ENCODE results near the gene CD70. TPM values are rescaled to one million over a fixed set of nuclear protein-coding genes. Genes with fewer than 3 reads are reported as not detected.
"Not testable (repeated sequence)": the region's sequence is repeated elsewhere in the genome, so short reads cannot be mapped to it uniquely, and the experiment has no call there.

Gene CD70
- total and polyA plus RNA-seq, 2 donors (not counting 3 experiments of a cell fraction or from before 2014, with no cell fraction given) = not detected

DNA sequence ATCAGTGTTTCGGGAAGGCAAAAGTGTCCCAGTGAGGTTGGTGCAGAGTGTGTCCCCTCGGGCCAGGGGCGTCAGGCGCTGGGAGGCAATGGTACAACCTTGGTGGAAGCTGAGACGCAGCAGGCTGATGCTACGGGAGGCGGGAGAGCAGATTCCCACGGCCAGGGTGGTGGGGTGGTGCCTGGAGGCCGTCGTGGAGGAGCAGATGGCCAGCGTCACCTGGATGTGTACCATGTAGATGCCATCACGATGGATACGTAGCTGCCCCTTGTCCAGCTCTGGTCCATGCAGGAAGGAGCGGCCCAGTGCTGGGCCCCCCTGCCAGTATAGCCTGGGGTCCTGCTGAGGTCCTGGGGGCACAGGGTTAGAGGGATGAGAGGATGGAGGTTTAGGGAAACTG lies 4.9 kb downstream of the CD70 start:
- Histone ChIP-seq H3K9me3 (replicated peaks; ENCODE audit: control insufficient read depth, insufficient read depth, low read length) (no peaks in the 10 kb centered on the region), H3K36me3 (ENCODE audit: control insufficient read depth in 2 of 2, extremely low read depth in 1 of 2, insufficient read depth in 2 of 2, low read length in 2 of 2) (no peaks in the 10 kb centered on the region), H3K9me1 (replicated peaks; ENCODE audit: control insufficient read depth, extremely low read depth, insufficient read depth, low read length) (no peaks in the 10 kb centered on the region), H3K27ac (ENCODE audit: insufficient read depth, low read depth, low read length) (no peak overlapping the region), H2AFZ (ENCODE audit: low read depth, low read length) (no peak overlapping the region), H3K9ac (replicated peaks; ENCODE audit: extremely low read depth, insufficient read depth, low read length) (no peak overlapping the region), H4K20me1 (replicated peaks; ENCODE audit: control insufficient read depth, extremely low read depth, insufficient read depth, low read length) (no peaks in the 10 kb centered on the region), H3K4me2 (ENCODE audit: insufficient read depth, low read length) (no peak overlapping the region), H3K4me1 (ENCODE audit: control insufficient read depth, extremely low read depth, insufficient read depth, low read length) (no peaks in the 10 kb centered on the region), H3K79me2 (ENCODE audit: control insufficient read depth, insufficient read depth, low read length) (no peaks in the 10 kb centered on the region), H3K4me3 (replicated peaks in 1 of 3; ENCODE audit: insufficient read depth in 1 of 3, low read depth in 1 of 3, low read length in 3 of 3) (no peak overlapping the region), H3K27me3 (ENCODE audit: control insufficient read depth in 2 of 2, insufficient read depth in 2 of 2, low read length in 2 of 2) (peaks cover 40 to 46% of the 10 kb centered on the region in 2 experiments)
- FAIRE-seq (no peak), DNase-seq (ENCODE audit: low read depth, low spot score) (no peak)
- CTCF ChIA-PET = no interaction called here
- POLR2A ChIA-PET = no interaction called here
- no TSS peak for BruUV-seq (replicated peaks)
- dilution Hi-C loops (cut with MboI; ENCODE audit: extremely low pct_ligation_motif_present, low sequenced_read_pairs) (no loop called here), intact Hi-C loops (cut with micrococcal nuclease) (no loop called here)
- TF ChIP-seq, protein P1, sequence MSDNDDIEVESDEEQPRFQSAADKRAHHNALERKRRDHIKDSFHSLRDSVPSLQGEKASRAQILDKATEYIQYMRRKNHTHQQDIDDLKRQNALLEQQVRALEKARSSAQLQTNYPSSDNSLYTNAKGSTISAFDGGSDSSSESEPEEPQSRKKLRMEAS (IDR thresholded peaks at IDR 0.05; ENCODE audit: insufficient read depth, insufficient read length) = no peak
- TF ChIP-seq MYC (IDR thresholded peaks at IDR 0.05; ENCODE audit: low read depth, low read length) = no peak
- TF ChIP-seq GATA2 (IDR thresholded peaks at IDR 0.05; ENCODE audit: insufficient read depth, insufficient read length, low read depth, low read length) = no peak
- TF ChIP-seq, protein P2, sequence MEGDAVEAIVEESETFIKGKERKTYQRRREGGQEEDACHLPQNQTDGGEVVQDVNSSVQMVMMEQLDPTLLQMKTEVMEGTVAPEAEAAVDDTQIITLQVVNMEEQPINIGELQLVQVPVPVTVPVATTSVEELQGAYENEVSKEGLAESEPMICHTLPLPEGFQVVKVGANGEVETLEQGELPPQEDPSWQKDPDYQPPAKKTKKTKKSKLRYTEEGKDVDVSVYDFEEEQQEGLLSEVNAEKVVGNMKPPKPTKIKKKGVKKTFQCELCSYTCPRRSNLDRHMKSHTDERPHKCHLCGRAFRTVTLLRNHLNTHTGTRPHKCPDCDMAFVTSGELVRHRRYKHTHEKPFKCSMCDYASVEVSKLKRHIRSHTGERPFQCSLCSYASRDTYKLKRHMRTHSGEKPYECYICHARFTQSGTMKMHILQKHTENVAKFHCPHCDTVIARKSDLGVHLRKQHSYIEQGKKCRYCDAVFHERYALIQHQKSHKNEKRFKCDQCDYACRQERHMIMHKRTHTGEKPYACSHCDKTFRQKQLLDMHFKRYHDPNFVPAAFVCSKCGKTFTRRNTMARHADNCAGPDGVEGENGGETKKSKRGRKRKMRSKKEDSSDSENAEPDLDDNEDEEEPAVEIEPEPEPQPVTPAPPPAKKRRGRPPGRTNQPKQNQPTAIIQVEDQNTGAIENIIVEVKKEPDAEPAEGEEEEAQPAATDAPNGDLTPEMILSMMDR (IDR thresholded peaks at IDR 0.05; ENCODE audit: extremely low read depth in 1 of 2, insufficient read depth in 1 of 2, low read depth in 1 of 2, low read length in 2 of 2) = no peak
- TF ChIP-seq FOS (IDR thresholded peaks at IDR 0.05; ENCODE audit: borderline replicate concordance, insufficient read depth, low read length) = no peak
- TF ChIP-seq POLR2A (IDR thresholded peaks at IDR 0.05; ENCODE audit: low read depth, low read length) = no peak
- TF ChIP-seq EZH2 (IDR thresholded peaks at IDR 0.05; ENCODE audit: borderline replicate concordance, low read depth, low read length, severe bottlenecking) = no peak
- no peak for TF ChIP-seq JUN (IDR thresholded peaks at IDR 0.05; ENCODE audit: borderline replicate concordance, insufficient read depth, insufficient read length, low read depth)
- TF ChIP-seq POLR2AphosphoS5 (IDR thresholded peaks at IDR 0.05; ENCODE audit: insufficient read depth, low read depth, low read length) = no peak

DNA sequence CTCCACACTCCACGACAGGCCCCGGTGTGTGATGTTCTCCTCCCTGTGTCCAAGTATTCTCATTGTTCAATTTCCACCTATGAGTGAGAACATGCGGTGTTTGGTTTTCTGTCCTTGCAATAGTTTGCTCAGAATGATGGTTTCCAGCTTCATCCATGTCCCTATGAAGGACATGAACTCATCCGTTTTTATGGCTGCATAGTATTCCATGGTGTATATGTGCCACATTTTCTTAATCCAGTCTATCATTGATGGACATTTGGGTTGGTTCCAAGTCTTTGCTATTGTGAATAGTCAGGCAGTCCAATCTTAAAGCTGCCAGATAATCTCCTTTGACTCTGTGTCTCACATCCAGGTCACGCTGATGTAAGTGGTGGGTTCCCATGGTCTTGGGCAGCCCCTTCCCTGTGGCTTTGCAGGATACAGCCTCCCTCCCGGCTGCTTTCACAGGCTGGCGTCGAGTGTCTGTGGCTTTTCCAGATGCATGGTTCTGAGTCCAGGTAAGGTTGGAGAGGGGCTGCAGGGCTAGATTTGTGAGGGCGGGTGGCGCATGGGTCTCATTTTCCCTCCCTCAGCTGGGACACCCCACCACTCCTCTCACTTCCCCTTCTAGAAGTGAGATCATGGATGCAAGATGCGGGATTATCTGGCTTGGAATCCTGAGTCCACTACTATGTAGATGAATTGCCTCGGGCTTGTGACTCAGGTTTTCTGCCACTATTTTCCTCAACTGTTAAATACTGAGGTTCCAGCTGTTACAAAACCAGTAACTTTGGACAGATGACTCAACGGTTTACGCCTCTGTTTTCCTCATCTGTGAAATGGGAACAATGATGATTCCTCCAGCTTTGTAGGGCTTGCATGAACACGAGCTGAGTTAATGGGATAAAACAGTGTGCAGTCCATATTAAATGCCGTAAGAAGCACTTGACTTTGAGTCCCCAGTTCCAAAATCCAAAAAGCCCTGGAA lies 8.2 kb downstream of the CD70 start:
- BruUV-seq (replicated peaks); H3K4me3 ChIP-seq (replicated peaks in 1 of 3; ENCODE audit: insufficient read depth in 1 of 3, low read depth in 1 of 3, low read length in 3 of 3); DNase-seq (ENCODE audit: low read depth, low spot score); H4K20me1 ChIP-seq (replicated peaks; ENCODE audit: control insufficient read depth, extremely low read depth, insufficient read depth, low read length); H3K9me3 ChIP-seq (replicated peaks; ENCODE audit: control insufficient read depth, insufficient read depth, low read length); CTCF ChIA-PET; H3K27ac ChIP-seq (ENCODE audit: insufficient read depth, low read depth, low read length); H3K9me1 ChIP-seq (replicated peaks; ENCODE audit: control insufficient read depth, extremely low read depth, insufficient read depth, low read length); FAIRE-seq; dilution Hi-C loops (cut with MboI; ENCODE audit: extremely low pct_ligation_motif_present, low sequenced_read_pairs); H3K4me1 ChIP-seq (ENCODE audit: control insufficient read depth, extremely low read depth, insufficient read depth, low read length); H3K9ac ChIP-seq (replicated peaks; ENCODE audit: extremely low read depth, insufficient read depth, low read length); H3K36me3 ChIP-seq (ENCODE audit: control insufficient read depth in 2 of 2, extremely low read depth in 1 of 2, insufficient read depth in 2 of 2, low read length in 2 of 2); H3K4me2 ChIP-seq (ENCODE audit: insufficient read depth, low read length); intact Hi-C loops (cut with micrococcal nuclease); H2AFZ ChIP-seq (ENCODE audit: low read depth, low read length); POLR2A ChIA-PET; H3K79me2 ChIP-seq (ENCODE audit: control insufficient read depth, insufficient read depth, low read length): not testable (repeated sequence)
- H3K27me3 ChIP-seq (ENCODE audit: control insufficient read depth in 2 of 2, insufficient read depth in 2 of 2, low read length in 2 of 2) = peaks cover 11 to 15% of the 10 kb centered on the region in 2 experiments
